Measurements from ENCODE around the gene PDZRN4. TPM values are rescaled to one million over a fixed set of nuclear protein-coding genes. Genes with fewer than 3 reads are reported as not detected.

PDZRN4 gene
- total and polyA plus RNA-seq, 2 donors (not counting 3 experiments of a cell fraction or from before 2014, with no cell fraction given): not detected

DNA sequence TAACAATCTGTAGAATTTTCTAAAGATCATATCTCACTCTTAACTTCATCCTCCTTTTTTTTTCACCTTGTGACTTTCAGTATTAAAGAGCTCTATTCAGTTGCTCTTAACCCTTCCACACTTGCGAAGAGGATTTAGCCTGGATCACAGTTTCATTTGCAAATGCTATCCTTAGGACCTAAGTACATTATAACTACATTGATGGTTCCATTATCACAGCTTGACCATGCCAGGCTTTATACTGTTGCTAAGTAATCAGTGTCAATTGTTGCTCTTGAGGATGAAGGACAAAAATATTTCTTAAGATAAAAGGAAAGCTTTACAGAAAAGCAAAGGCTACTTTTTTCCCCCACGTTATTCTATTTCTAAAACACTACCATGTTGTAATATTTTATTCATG is 122.2 kb downstream of the PDZRN4 start:
- no TSS peak for BruUV-seq (replicated peaks)
- Histone ChIP-seq H3K27me3 (ENCODE audit: control insufficient read depth in 2 of 2, insufficient read depth in 2 of 2, low read length in 2 of 2) (no peaks in the 10 kb centered on the region), H4K20me1 (replicated peaks; ENCODE audit: control insufficient read depth, extremely low read depth, insufficient read depth, low read length) (no peaks in the 10 kb centered on the region), H3K36me3 (ENCODE audit: control insufficient read depth in 2 of 2, extremely low read depth in 1 of 2, insufficient read depth in 2 of 2, low read length in 2 of 2) (no peaks in the 10 kb centered on the region), H3K4me1 (ENCODE audit: control insufficient read depth, extremely low read depth, insufficient read depth, low read length) (no peaks in the 10 kb centered on the region), H3K79me2 (ENCODE audit: control insufficient read depth, insufficient read depth, low read length) (no peaks in the 10 kb centered on the region), H3K9me3 (replicated peaks; ENCODE audit: control insufficient read depth, insufficient read depth, low read length) (no peaks in the 10 kb centered on the region), H3K9ac (replicated peaks; ENCODE audit: extremely low read depth, insufficient read depth, low read length) (no peak overlapping the region), H3K4me3 (replicated peaks in 1 of 3; ENCODE audit: insufficient read depth in 1 of 3, low read depth in 1 of 3, low read length in 3 of 3) (no peak overlapping the region), H3K27ac (ENCODE audit: insufficient read depth, low read depth, low read length) (no peak overlapping the region), H2AFZ (ENCODE audit: low read depth, low read length) (no peak overlapping the region), H3K9me1 (replicated peaks; ENCODE audit: control insufficient read depth, extremely low read depth, insufficient read depth, low read length) (no peaks in the 10 kb centered on the region), H3K4me2 (ENCODE audit: insufficient read depth, low read length) (no peak overlapping the region)
- dilution Hi-C loops (cut with MboI; ENCODE audit: extremely low pct_ligation_motif_present, low sequenced_read_pairs): no loop called here
- no peak for TF ChIP-seq MAX (IDR thresholded peaks at IDR 0.05; ENCODE audit: insufficient read depth, insufficient read length)
- no peak for TF ChIP-seq GATA2 (IDR thresholded peaks at IDR 0.05; ENCODE audit: insufficient read depth, insufficient read length, low read depth, low read length)
- TF ChIP-seq POLR2A (IDR thresholded peaks at IDR 0.05; ENCODE audit: low read depth, low read length): no peak
- TF ChIP-seq, protein P1, sequence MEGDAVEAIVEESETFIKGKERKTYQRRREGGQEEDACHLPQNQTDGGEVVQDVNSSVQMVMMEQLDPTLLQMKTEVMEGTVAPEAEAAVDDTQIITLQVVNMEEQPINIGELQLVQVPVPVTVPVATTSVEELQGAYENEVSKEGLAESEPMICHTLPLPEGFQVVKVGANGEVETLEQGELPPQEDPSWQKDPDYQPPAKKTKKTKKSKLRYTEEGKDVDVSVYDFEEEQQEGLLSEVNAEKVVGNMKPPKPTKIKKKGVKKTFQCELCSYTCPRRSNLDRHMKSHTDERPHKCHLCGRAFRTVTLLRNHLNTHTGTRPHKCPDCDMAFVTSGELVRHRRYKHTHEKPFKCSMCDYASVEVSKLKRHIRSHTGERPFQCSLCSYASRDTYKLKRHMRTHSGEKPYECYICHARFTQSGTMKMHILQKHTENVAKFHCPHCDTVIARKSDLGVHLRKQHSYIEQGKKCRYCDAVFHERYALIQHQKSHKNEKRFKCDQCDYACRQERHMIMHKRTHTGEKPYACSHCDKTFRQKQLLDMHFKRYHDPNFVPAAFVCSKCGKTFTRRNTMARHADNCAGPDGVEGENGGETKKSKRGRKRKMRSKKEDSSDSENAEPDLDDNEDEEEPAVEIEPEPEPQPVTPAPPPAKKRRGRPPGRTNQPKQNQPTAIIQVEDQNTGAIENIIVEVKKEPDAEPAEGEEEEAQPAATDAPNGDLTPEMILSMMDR (IDR thresholded peaks at IDR 0.05; ENCODE audit: extremely low read depth in 1 of 2, insufficient read depth in 1 of 2, low read depth in 1 of 2, low read length in 2 of 2): no peak
- no peak for TF ChIP-seq JUN (IDR thresholded peaks at IDR 0.05; ENCODE audit: borderline replicate concordance, insufficient read depth, insufficient read length, low read depth)
- no peak for TF ChIP-seq FOS (IDR thresholded peaks at IDR 0.05; ENCODE audit: borderline replicate concordance, insufficient read depth, low read length)
- no peak for TF ChIP-seq MYC (IDR thresholded peaks at IDR 0.05; ENCODE audit: low read depth, low read length)
- no peak for TF ChIP-seq EZH2 (IDR thresholded peaks at IDR 0.05; ENCODE audit: borderline replicate concordance, low read depth, low read length, severe bottlenecking)
- TF ChIP-seq POLR2AphosphoS5 (IDR thresholded peaks at IDR 0.05; ENCODE audit: insufficient read depth, low read depth, low read length): no peak
- ChIA-PET POLR2A (no interaction called here), CTCF (no interaction called here)
- no peak for DNase-seq (ENCODE audit: low read depth, low spot score)
- no peak for FAIRE-seq
- intact Hi-C loops (cut with micrococcal nuclease): no loop called here
